Effector memory CD8-positive, alpha-beta T cell (primary cell): ENCODE results near the gene FHIP1A.

Experiments
- ATAC-seq: fragments of 150-1000 bp; cut with Tn5 transposase; replicated peaks from 2 replicates; pipeline ENCODE4 v1.10.0; 2021; ENCODE audit warnings: mild to moderate bottlenecking, moderate library complexity
- DNase-seq, 3 experiments: peaks; one replicate each; pipeline ENCODE4 v3.0.0; 2021
- H3K27ac Mint-ChIP-seq, 2 donors: one replicate each; pipeline ENCODE4 v1.8.0; 2022; ENCODE audit warnings: mild to moderate bottlenecking in 2 of 2, mixed read lengths in 2 of 2, moderate library complexity in 2 of 2
- H3K27me3 Mint-ChIP-seq, 2 donors: one replicate each; pipeline ENCODE4 v1.8.0; 2022; ENCODE audit warnings: mixed read lengths in 2 of 2
- H3K36me3 Mint-ChIP-seq: one replicate; pipeline ENCODE4 v1.8.0; 2022; ENCODE audit warnings: mild to moderate bottlenecking, moderate library complexity, mixed read lengths; ENCODE audit not compliant: insufficient read depth
- H3K4me1 Mint-ChIP-seq, 2 donors: one replicate each; pipeline ENCODE4 v1.8.0; 2022; ENCODE audit warnings: low read depth in 2 of 2, mixed read lengths in 2 of 2
- H3K4me3 Mint-ChIP-seq, 2 donors: one replicate each; pipeline ENCODE4 v1.8.0; 2022; ENCODE audit warnings: mild to moderate bottlenecking in 2 of 2, mixed read lengths in 2 of 2, moderate library complexity in 2 of 2
- H3K9me3 Mint-ChIP-seq, 2 donors: one replicate each; pipeline ENCODE4 v1.8.0; 2022; ENCODE audit warnings: mixed read lengths in 2 of 2

FHIP1A gene

DNA sequence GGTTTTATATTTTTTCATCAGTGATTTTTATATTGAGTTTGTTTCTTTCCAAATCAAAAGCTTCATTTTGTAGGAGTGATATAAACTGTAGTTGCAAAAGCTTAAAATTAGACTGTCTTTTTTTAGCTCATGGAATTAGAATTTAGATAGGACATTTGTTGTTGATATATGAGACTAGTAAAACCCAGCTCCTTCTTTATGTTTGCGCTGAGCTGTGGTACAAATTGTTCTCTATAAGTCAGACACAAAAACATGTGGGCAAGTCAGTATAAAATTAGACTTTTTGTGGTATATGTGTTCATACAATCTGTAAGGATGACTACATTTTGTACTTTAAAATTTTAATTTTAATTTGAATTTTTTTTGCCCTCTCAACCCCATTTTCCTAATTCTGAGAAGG lies 18.3 kb downstream of the FHIP1A start:
- Mint-ChIP-seq H3K27ac (no peak overlapping the region), H3K4me1 (no peaks in the 10 kb centered on the region), H3K36me3 (no peaks in the 10 kb centered on the region), H3K9me3 (no peaks in the 10 kb centered on the region), H3K4me3 (no peak overlapping the region), H3K27me3 (peaks cover 28 to 38% of the 10 kb centered on the region in 2 donors)
- ATAC-seq (no peak), DNase-seq (no peak)

DNA sequence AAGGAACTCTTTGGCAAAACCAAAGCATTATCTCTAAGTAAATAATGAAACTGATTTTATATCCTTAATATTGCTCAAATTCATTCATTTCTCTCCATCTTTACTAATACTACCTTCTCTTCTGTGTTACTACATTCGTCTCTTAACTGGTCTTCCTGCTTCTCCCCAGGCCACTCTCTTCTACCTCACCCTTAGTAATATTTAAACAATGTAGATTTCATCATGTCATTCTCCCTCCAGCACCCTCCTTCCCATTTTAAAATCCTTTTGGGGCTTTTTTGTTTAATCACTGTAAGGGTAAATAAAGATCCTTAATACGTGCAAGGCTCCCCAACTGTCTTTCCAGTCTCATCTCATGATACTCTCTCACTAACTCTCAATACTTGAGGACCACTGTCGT lies 19.4 kb downstream of the FHIP1A start:
- Mint-ChIP-seq H3K36me3 (no peaks in the 10 kb centered on the region), H3K9me3 (no peaks in the 10 kb centered on the region), H3K27ac (no peak overlapping the region), H3K4me3 (no peak overlapping the region), H3K4me1 (no peaks in the 10 kb centered on the region), H3K27me3 (peaks cover 28 to 42% of the 10 kb centered on the region in 2 donors)
- DNase-seq (no peak), ATAC-seq (no peak)

DNA sequence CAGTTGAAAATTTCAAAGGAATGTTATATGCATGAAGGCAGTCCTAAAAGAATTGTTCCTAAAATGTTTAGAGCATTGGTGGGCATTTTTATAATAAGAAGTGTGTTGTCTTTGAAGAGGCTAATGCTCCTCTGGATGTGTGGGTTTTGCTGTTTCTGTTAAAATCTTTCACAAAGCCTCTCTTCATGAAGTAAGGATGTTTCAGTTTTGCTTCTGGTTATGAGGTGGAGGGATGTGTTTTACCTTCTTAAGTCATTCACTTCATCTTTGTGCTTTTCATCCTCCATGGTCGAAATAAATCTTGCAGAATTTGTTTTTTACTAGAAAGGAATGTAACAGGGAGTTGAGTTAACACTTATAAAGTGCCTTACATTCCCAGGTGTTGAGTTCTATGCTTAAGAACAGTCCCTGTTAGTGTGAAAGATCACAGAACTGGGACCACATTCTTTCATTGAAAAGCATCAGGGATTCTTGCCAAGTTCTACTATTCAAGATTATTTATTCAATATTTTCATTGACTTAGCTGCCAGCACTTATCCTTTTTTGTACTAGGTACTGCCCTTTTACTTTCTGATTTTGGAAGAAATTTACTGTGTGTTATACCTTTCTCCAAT lies 21.1 kb downstream of the FHIP1A start:
- no peaks in the 10 kb centered on the region for H3K4me1 Mint-ChIP-seq
- H3K27ac Mint-ChIP-seq: no peak overlapping the region
- ATAC-seq (no peak), DNase-seq (no peak)
- H3K9me3 Mint-ChIP-seq: no peaks in the 10 kb centered on the region
- no peaks in the 10 kb centered on the region for H3K36me3 Mint-ChIP-seq
- H3K27me3 Mint-ChIP-seq: peaks cover 14 to 29% of the 10 kb centered on the region in 2 donors
- H3K4me3 Mint-ChIP-seq: no peak overlapping the region

DNA sequence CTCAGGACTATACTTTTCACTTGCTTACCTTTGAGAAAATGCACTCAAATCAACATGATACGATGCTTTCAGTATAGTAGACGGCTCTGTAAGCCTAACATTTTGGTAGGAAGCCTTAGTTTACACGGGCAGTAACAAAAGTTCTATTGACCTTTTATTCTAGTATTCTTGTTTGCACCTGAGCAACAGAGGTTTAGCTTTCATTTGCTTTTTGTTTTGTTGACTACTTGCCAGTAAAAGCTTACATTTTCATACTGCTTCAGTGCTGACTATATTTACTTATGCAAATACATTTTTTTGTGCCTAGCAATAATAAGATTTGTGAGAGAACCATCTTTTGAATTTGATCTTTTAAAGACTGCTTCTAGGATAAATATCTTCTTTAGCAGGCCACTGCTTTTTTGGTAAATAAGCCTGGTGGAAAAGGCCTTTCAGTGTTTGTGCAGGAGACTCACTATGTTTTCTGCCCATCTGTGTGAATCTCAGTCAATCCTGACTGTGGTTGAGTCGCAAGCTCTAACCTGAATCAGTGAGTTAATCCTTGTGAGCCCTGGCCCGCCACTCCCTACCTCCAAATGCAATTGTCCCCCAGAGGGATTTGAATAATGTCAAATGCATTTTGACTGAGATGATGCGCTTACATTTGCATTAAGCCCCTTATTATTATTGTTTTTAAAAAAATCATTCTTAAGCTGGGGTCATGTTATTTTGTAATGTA lies 21.9 kb downstream of the FHIP1A start:
- Mint-ChIP-seq H3K4me3 (no peak overlapping the region), H3K27me3 (peaks cover 14 to 28% of the 10 kb centered on the region in 2 donors), H3K27ac (no peak overlapping the region), H3K36me3 (no peaks in the 10 kb centered on the region), H3K4me1 (no peaks in the 10 kb centered on the region), H3K9me3 (no peaks in the 10 kb centered on the region)
- no peak for ATAC-seq
- DNase-seq: no peak

DNA sequence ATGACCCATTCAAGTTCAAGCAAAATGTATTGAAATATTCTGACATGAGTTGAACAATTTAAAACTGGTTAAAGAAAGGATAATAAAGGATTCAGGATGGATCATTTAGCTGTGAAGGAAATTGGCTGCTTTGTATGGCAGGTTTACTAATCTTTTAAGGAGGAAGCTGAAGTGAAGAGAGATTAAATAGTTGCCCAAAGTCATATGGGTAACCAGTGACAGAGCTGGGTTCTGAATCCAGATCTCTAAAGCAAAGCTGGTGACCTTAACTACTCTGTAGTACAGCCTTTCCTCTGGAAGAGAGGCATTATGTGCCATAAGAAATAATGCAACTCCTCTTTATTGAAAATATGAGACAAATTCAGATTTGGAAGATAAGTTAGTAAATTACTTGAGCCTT lies 22.8 kb downstream of the FHIP1A start:
- ATAC-seq (no peak), DNase-seq (no peak)
- Mint-ChIP-seq H3K9me3 (no peaks in the 10 kb centered on the region), H3K4me1 (no peaks in the 10 kb centered on the region), H3K27me3 (peaks cover 14 to 28% of the 10 kb centered on the region in 2 donors), H3K27ac (no peak overlapping the region), H3K4me3 (no peak overlapping the region), H3K36me3 (no peaks in the 10 kb centered on the region)

- Mint-ChIP-seq H3K36me3 (no peaks in the 10 kb centered on the region), H3K4me1 (no peaks in the 10 kb centered on the region), H3K27ac (no peak overlapping the region), H3K27me3 (peaks cover 14 to 28% of the 10 kb centered on the region in 2 donors), H3K9me3 (no peaks in the 10 kb centered on the region), H3K4me3 (no peak overlapping the region)
- ATAC-seq (no peak), DNase-seq (no peak)
These were observed 23.7 kb downstream of the FHIP1A start for GRCh38 chr4:151432654-151433053.

- Mint-ChIP-seq H3K27ac (no peak overlapping the region), H3K36me3 (no peaks in the 10 kb centered on the region), H3K4me3 (no peak overlapping the region), H3K4me1 (no peaks in the 10 kb centered on the region), H3K9me3 (no peaks in the 10 kb centered on the region), H3K27me3 (peaks cover 9 to 16% of the 10 kb centered on the region in 2 donors)
- DNase-seq (no peak), ATAC-seq (no peak)
These were observed 25.3 kb downstream of the FHIP1A start for GRCh38 chr4:151434183-151434860.

- Mint-ChIP-seq H3K4me1 (no peaks in the 10 kb centered on the region), H3K9me3 (no peaks in the 10 kb centered on the region), H3K27ac (no peak overlapping the region), H3K36me3 (no peaks in the 10 kb centered on the region), H3K27me3 (peaks cover 16 to 26% of the 10 kb centered on the region in 2 donors), H3K4me3 (no peak overlapping the region)
- DNase-seq: no peak
- no peak for ATAC-seq
These were observed 27.1 kb downstream of the FHIP1A start for GRCh38 chr4:151436093-151436518.

- no peak for DNase-seq
- no peaks in the 10 kb centered on the region for H3K36me3 Mint-ChIP-seq
- no peaks in the 10 kb centered on the region for H3K9me3 Mint-ChIP-seq
- no peak overlapping the region for H3K27ac Mint-ChIP-seq
- no peak overlapping the region for H3K4me3 Mint-ChIP-seq
- H3K4me1 Mint-ChIP-seq: no peaks in the 10 kb centered on the region
- H3K27me3 Mint-ChIP-seq: peaks cover 10 to 20% of the 10 kb centered on the region in 2 donors
- ATAC-seq: no peak
These were observed 28.5 kb downstream of the FHIP1A start for GRCh38 chr4:151437505-151437904.

- Mint-ChIP-seq H3K27me3 (peaks cover 4 to 23% of the 10 kb centered on the region in 2 donors), H3K4me1 (no peaks in the 10 kb centered on the region), H3K4me3 (no peak overlapping the region), H3K27ac (no peak overlapping the region), H3K36me3 (no peaks in the 10 kb centered on the region), H3K9me3 (no peaks in the 10 kb centered on the region)
- DNase-seq (no peak), ATAC-seq (no peak)
These were observed 29.2 kb downstream of the FHIP1A start for GRCh38 chr4:151438154-151438553.

- Mint-ChIP-seq H3K9me3 (no peaks in the 10 kb centered on the region), H3K36me3 (no peaks in the 10 kb centered on the region), H3K4me3 (no peak overlapping the region), H3K27ac (no peak overlapping the region), H3K4me1 (no peaks in the 10 kb centered on the region), H3K27me3 (peaks cover 11 to 34% of the 10 kb centered on the region in 2 donors)
- DNase-seq (no peak), ATAC-seq (no peak)
These were observed 30.3 kb downstream of the FHIP1A start for GRCh38 chr4:151439320-151439719.

DNA sequence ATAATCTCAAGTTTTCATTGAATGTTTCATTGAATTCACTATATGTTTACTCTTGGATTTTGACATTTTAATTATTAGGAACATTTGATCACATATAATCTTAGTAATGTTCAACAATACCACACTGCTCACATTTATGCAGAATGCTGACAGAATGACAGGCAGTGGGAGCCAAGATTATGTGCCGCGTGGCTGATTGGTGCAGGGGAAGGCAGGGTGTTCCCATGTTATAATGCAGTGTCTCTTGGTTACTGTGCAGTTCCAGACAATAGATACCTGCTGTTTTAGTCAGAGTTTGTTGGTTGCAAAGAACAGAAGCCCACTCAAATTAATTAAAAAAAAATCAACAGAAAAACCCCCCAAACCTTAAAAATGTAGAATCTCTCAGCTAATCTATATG lies 33.0 kb downstream of the FHIP1A start:
- H3K9me3 Mint-ChIP-seq: no peaks in the 10 kb centered on the region
- no peak overlapping the region for H3K4me3 Mint-ChIP-seq
- H3K27ac Mint-ChIP-seq: no peak overlapping the region
- ATAC-seq (no peak), DNase-seq (no peak)
- peaks cover 24 to 46% of the 10 kb centered on the region in 2 donors for H3K27me3 Mint-ChIP-seq
- H3K36me3 Mint-ChIP-seq: no peaks in the 10 kb centered on the region
- no peaks in the 10 kb centered on the region for H3K4me1 Mint-ChIP-seq

DNA sequence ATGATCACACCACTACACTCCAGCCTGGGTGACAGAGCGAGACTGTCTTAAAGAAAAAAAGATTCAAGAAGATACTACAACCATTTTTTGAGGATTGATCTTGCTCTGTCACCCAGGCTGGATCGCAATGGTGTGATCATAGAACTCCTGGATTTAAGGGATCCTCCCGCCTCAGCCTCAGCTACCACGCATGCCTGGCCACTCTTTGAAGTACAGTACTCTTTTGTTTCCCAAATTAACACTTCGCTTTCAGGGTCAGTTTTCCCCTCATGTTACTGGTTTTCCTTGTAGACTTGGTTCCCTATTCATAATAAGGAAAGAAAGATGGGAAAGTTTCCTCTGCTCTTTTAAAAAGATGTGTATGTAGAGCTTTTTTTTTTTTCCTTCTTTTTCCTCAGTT lies 34.3 kb downstream of the FHIP1A start:
- H3K9me3 Mint-ChIP-seq: no peaks in the 10 kb centered on the region
- H3K4me3 Mint-ChIP-seq: no peak overlapping the region
- no peak overlapping the region for H3K27ac Mint-ChIP-seq
- ATAC-seq (no peak), DNase-seq (no peak)
- H3K27me3 Mint-ChIP-seq: peaks cover 24 to 46% of the 10 kb centered on the region in 2 donors
- H3K36me3 Mint-ChIP-seq: no peaks in the 10 kb centered on the region
- no peaks in the 10 kb centered on the region for H3K4me1 Mint-ChIP-seq

DNA sequence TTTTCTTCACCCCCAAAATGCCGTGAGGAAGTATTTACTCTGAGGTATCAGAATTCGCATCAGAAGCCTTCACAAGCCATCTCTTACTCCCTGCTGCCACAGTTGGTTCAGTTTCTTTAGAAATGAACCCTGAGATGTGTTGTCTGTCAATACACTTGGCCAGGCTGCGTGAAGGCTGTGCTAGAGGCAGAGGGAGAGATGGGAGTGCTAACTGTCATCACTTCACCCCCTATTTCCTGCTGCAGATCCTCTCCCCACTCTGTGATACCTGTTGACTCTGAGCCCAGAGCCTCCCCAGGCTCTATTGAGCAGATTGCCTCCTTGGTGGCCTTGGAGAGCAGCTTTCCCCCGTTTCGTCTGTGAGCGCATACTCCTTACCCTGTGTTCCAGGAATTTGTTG lies 34.8 kb downstream of the FHIP1A start:
- Mint-ChIP-seq H3K9me3 (no peaks in the 10 kb centered on the region), H3K27ac (no peak overlapping the region), H3K36me3 (no peaks in the 10 kb centered on the region), H3K4me3 (no peak overlapping the region), H3K4me1 (no peaks in the 10 kb centered on the region), H3K27me3 (peaks cover 24 to 46% of the 10 kb centered on the region in 2 donors)
- no peak for ATAC-seq
- DNase-seq: no peak
